H1 (cell line): ENCODE data around the gene TRAP1.

Experiments used
- CHD1 ChIP-seq: IDR thresholded peaks from 2 replicates; pipeline ENCODE4 v1.6.1; 2012; ENCODE audit warnings: low read depth, low read length, improper control_type of control experiment
- CTCF ChIP-seq, 3 experiments: IDR thresholded peaks; 1 replicate in 2 of 3; 2 replicates in 1 of 3; pipeline versions ENCODE4 v1.5.1 to v1.6.1; 2011; ENCODE audit warnings: low read length in 3 of 3, mild to moderate bottlenecking in 3 of 3, inconsistent platforms in 2 of 3, low read depth in 1 of 3, moderate library complexity in 1 of 3; ENCODE audit not compliant: insufficient read depth in 1 of 3; ENCODE audit errors: control extremely low read depth in 1 of 3
- E2F6 ChIP-seq: IDR thresholded peaks from 2 replicates; pipeline ENCODE4 v1.6.1; 2012; ENCODE audit warnings: inconsistent platforms
- KDM1A ChIP-seq: fragments of 200-600, 300-600 bp; sonication (generic); IDR thresholded peaks from 2 replicates; pipeline ENCODE4 v1.7.1; 2016; ENCODE audit warnings: mild to moderate bottlenecking, low read length, borderline replicate concordance
- MAX ChIP-seq: IDR thresholded peaks from 2 replicates; pipeline ENCODE4 v1.6.1; 2012; ENCODE audit warnings: inconsistent platforms
- POLR2A ChIP-seq, 2 experiments: IDR thresholded peaks; 1 replicate in 1 of 2; 2 replicates in 1 of 2; pipeline ENCODE4 v1.6.1; 2011; ENCODE audit warnings: low read depth in 2 of 2, low read length in 2 of 2, mild to moderate bottlenecking in 2 of 2; ENCODE audit errors: control extremely low read depth in 1 of 2
- POLR2AphosphoS5 ChIP-seq: IDR thresholded peaks from 2 replicates; pipeline ENCODE4 v1.6.1; 2011; ENCODE audit warnings: low read depth, low read length
- RNF2 ChIP-seq: fragments of 200-900, 300-1000 bp; sonication (generic); IDR thresholded peaks from 2 replicates; pipeline ENCODE4 v1.7.1; 2016; ENCODE audit warnings: borderline replicate concordance, low read depth, mild to moderate bottlenecking, antibody characterized with exemption, low read length; ENCODE audit not compliant: poor library complexity, severe bottlenecking; ENCODE audit errors: missing control alignments
- SIN3A ChIP-seq, 2 experiments: IDR thresholded peaks in 1 of 2; conservative IDR thresholded peaks in 1 of 2; 2 replicates each; pipeline ENCODE4 v1.6.1; 2011 to 2012; ENCODE audit warnings: low read length in 2 of 2, improper control_type of control experiment in 1 of 2, low read depth in 1 of 2, mild to moderate bottlenecking in 1 of 2
- YY1 ChIP-seq: IDR thresholded peaks from 2 replicates; pipeline ENCODE4 v1.6.1; 2011; ENCODE audit warnings: low read depth, mild to moderate bottlenecking, low read length
- ZNF274 ChIP-seq: IDR thresholded peaks from 2 replicates; pipeline ENCODE4 v1.7.0; 2012; ENCODE audit warnings: low read length, borderline replicate concordance; ENCODE audit errors: extremely low read depth

- no peak for TF ChIP-seq POLR2A (IDR thresholded peaks at IDR 0.05; ENCODE audit: control extremely low read depth in 1 of 2, low read depth in 2 of 2, low read length in 2 of 2)
- no peak for TF ChIP-seq YY1
- TF ChIP-seq KDM1A, result no peak
- no peak for TF ChIP-seq CTCF (IDR thresholded peaks at IDR 0.05; ENCODE audit: control extremely low read depth in 1 of 3, insufficient read depth in 1 of 3, low read depth in 1 of 3, low read length in 3 of 3)
- TF ChIP-seq CHD1, result no peak
- no peak for TF ChIP-seq ZNF274
- TF ChIP-seq POLR2AphosphoS5, result no peak
- no peak for TF ChIP-seq MAX
- TF ChIP-seq RNF2, result no peak
- TF ChIP-seq E2F6, result no peak
- TF ChIP-seq SIN3A (conservative IDR thresholded peaks at IDR 0.05 in 1 of 2, IDR thresholded peaks at IDR 0.05 in 1 of 2; ENCODE audit: low read depth in 1 of 2, low read length in 2 of 2), result no peak
Measured at GRCh38 chr16:3673676-3674377, 43.5 kb downstream of the TRAP1 start.
